GM19372 (cell line): ENCODE measurements around the gene ERP27.

Experiments
- ATAC-seq: cut with Tn5 transposase; IDR thresholded peaks from one replicate; pipeline ENCODE4 v1.9.1; 2021; ENCODE audit warnings: mild to moderate bottlenecking, low read depth, moderate library complexity; ENCODE audit not compliant: unreplicated experiment

Gene ERP27

GRCh38 chr12:14942196-14942931 is 4.0 kb upstream of the ERP27 start:
- ATAC-seq: no peak

- ATAC-seq: no peak
Measured at GRCh38 chr12:14941369-14941768, 3.0 kb upstream of the ERP27 start.

- no peak for ATAC-seq
Measured at GRCh38 chr12:14937689-14938088, 648 bp downstream of the ERP27 start.

GRCh38 chr12:14937014-14937413 is 1.3 kb downstream of the ERP27 start:
- no peak for ATAC-seq

GRCh38 chr12:14936224-14936861 is 2.0 kb downstream of the ERP27 start:
- no peak for ATAC-seq

- no peak for ATAC-seq
Measured at GRCh38 chr12:14935031-14935430, 3.3 kb downstream of the ERP27 start.

GRCh38 chr12:14934511-14934910 is 3.8 kb downstream of the ERP27 start:
- ATAC-seq: no peak

- ATAC-seq: no peak
Measured at GRCh38 chr12:14931791-14932560, 6.4 kb downstream of the ERP27 start.

- no peak for ATAC-seq
Measured at GRCh38 chr12:14931359-14931758, 7.0 kb downstream of the ERP27 start.

GRCh38 chr12:14930299-14930698 is 8.0 kb downstream of the ERP27 start:
- ATAC-seq: no peak

GRCh38 chr12:14928931-14929330 is 9.4 kb downstream of the ERP27 start:
- no peak for ATAC-seq

GRCh38 chr12:14927267-14927666 is 11.1 kb downstream of the ERP27 start:
- ATAC-seq: no peak

- no peak for ATAC-seq
Measured at GRCh38 chr12:14924541-14924940, 13.8 kb downstream of the ERP27 start.

- no peak for ATAC-seq
Measured at GRCh38 chr12:14923944-14924343, 14.4 kb downstream of the ERP27 start.

- ATAC-seq: no peak
Measured at GRCh38 chr12:14921218-14921617, 17.1 kb downstream of the ERP27 start.

GRCh38 chr12:14920475-14921126 is 17.7 kb downstream of the ERP27 start:
- no peak for ATAC-seq

GRCh38 chr12:14919455-14919854 is 18.9 kb downstream of the ERP27 start:
- ATAC-seq: no peak

- no peak for ATAC-seq
Measured at GRCh38 chr12:14915736-14916135, 22.6 kb downstream of the ERP27 start.

GRCh38 chr12:14913381-14913781 is 25.0 kb downstream of the ERP27 start:
- no peak for ATAC-seq

- ATAC-seq: no peak
Measured at GRCh38 chr12:14911131-14911530, 27.2 kb downstream of the ERP27 start.
